H1 (cell line): ENCODE measurements around the gene OR2H2. TPM values are rescaled to one million over a fixed set of nuclear protein-coding genes. Genes with fewer than 3 reads are reported as not detected.

Source experiments
- CTCF ChIA-PET: fragments of 300-600 bp; sonication (Branson Sonifier 250); formaldehyde crosslinking; loops from one replicate; lab custom pipeline; 2021; ENCODE audit not compliant: partially characterized antibody; lab: Charles Lee
- POLR2A ChIA-PET: fragments of 300-600 bp; sonication (Branson Sonifier 250); formaldehyde crosslinking; loops from one replicate; lab custom pipeline; 2021; ENCODE audit warnings: inconsistent platforms; ENCODE audit not compliant: partially characterized antibody; lab: Charles Lee
- DNase-seq, 2 experiments: peaks; one replicate each; pipeline versions ENCODE4 v3.0.0 to v3.0.0-alpha.2; 2010 to 2022; ENCODE audit warnings: low spot score in 2 of 2, low read depth in 1 of 2, mixed read lengths in 1 of 2
- FAIRE-seq: peaks from 2 replicates; lab custom pipeline; 2011; peaks lifted over from hg19 to GRCh38; lab: Jason Lieb, UNC
- H2AFZ ChIP-seq: 2 replicates; pipeline ENCODE4 v1.8.1; 2012; ENCODE audit warnings: low read length, inconsistent platforms
- H2AK5ac ChIP-seq: 2 replicates; pipeline ENCODE4 v1.6.1; 2013; ENCODE audit warnings: low read depth, low read length
- H2BK120ac ChIP-seq: replicated peaks from 2 replicates; pipeline ENCODE3; 2013; ENCODE audit warnings: low read depth, low read length, inconsistent platforms
- H2BK12ac ChIP-seq: 2 replicates; pipeline ENCODE4 v1.6.1; 2013; ENCODE audit warnings: low read depth, low read length
- H2BK15ac ChIP-seq: 2 replicates; pipeline ENCODE4 v1.6.1; 2013; ENCODE audit warnings: low read length
- H2BK20ac ChIP-seq: 2 replicates; pipeline ENCODE4 v1.6.1; 2013; ENCODE audit warnings: low read length
- H2BK5ac ChIP-seq: 2 replicates; pipeline ENCODE4 v1.6.1; 2013; ENCODE audit warnings: low read depth, low read length
- H3K14ac ChIP-seq: 2 replicates; pipeline ENCODE4 v1.6.1; 2013; ENCODE audit warnings: inconsistent platforms; ENCODE audit not compliant: insufficient read length
- H3K18ac ChIP-seq: 2 replicates; pipeline ENCODE4 v1.6.1; 2013; ENCODE audit warnings: low read length; ENCODE audit errors: extremely low read depth
- H3K23ac ChIP-seq: 2 replicates; pipeline ENCODE4 v1.6.1; 2013; ENCODE audit warnings: inconsistent platforms; ENCODE audit not compliant: insufficient read length
- H3K23me2 ChIP-seq: 2 replicates; pipeline ENCODE4 v1.6.1; 2013; ENCODE audit warnings: low read depth, low read length
- H3K27ac ChIP-seq: 2 replicates; pipeline ENCODE4 v1.6.1; 2011; ENCODE audit warnings: low read depth, low read length, inconsistent platforms
- H3K27me3 ChIP-seq, 4 experiments: replicated peaks in 1 of 4; 1 replicate in 1 of 4; 2 replicates in 3 of 4; pipeline versions ENCODE4 v1.6.1 to v1.8.1; 2011 to 2013; ENCODE audit warnings: low read length in 3 of 4, mild to moderate bottlenecking in 3 of 4, inconsistent platforms in 2 of 4, mixed read lengths in 2 of 4, moderate library complexity in 1 of 4; ENCODE audit not compliant: control insufficient read depth in 3 of 4, insufficient read depth in 3 of 4; ENCODE audit errors: extremely low read depth in 1 of 4
- H3K36me3 ChIP-seq, 4 experiments: 2 replicates each; pipeline versions ENCODE4 v1.6.1 to v1.8.1; 2011 to 2013; ENCODE audit warnings: mild to moderate bottlenecking in 4 of 4, low read length in 3 of 4, moderate library complexity in 2 of 4, control low read depth in 1 of 4, inconsistent platforms in 1 of 4; ENCODE audit not compliant: insufficient read depth in 4 of 4, control insufficient read depth in 2 of 4
- H3K4ac ChIP-seq: replicated peaks from 2 replicates; pipeline ENCODE3; 2013; ENCODE audit warnings: low read length, low read depth, mixed read lengths, inconsistent platforms; ENCODE audit not compliant: insufficient read length
- H3K4me1 ChIP-seq, 4 experiments: replicated peaks in 1 of 4; 1 replicate in 1 of 4; 2 replicates in 3 of 4; pipeline versions ENCODE4 v1.6.1 to v1.8.1; 2011 to 2013; ENCODE audit warnings: low read length in 3 of 4, inconsistent platforms in 2 of 4, mixed read lengths in 1 of 4; ENCODE audit not compliant: insufficient read depth in 4 of 4, control insufficient read depth in 3 of 4
- H3K4me2 ChIP-seq, 2 experiments: 2 replicates each; pipeline versions ENCODE4 v1.6.1 to v1.8.1; 2011 to 2013; ENCODE audit warnings: low read depth in 2 of 2, low read length in 2 of 2, control low read depth in 1 of 2, inconsistent platforms in 1 of 2, mild to moderate bottlenecking in 1 of 2; ENCODE audit not compliant: insufficient read depth in 1 of 2
- H3K4me3 ChIP-seq, 4 experiments: fragments of 200-600, 300-600 bp in 1 of 4; sonication (generic), shearing (Covaris generic), sonication (Bioruptor Twin) in 1 of 4; 2 replicates each; pipeline versions ENCODE4 v1.5.1 to v1.8.1; 2011 to 2016; ENCODE audit warnings: low read length in 4 of 4, low read depth in 3 of 4, control low read depth in 2 of 4, inconsistent platforms in 2 of 4, mild to moderate bottlenecking in 2 of 4, mixed read lengths in 1 of 4, moderate library complexity in 1 of 4; ENCODE audit not compliant: insufficient read depth in 2 of 4; ENCODE audit errors: extremely low read depth in 1 of 4
- H3K56ac ChIP-seq: replicated peaks from 2 replicates; pipeline ENCODE3; 2013; ENCODE audit warnings: low read depth, mild to moderate bottlenecking, mixed read lengths, low read length, inconsistent platforms; ENCODE audit not compliant: insufficient read length
- H3K79me1 ChIP-seq: 2 replicates; pipeline ENCODE4 v1.6.1; 2013; ENCODE audit warnings: low read depth, low read length, control low read depth
- H3K79me2 ChIP-seq, 2 experiments: 2 replicates each; pipeline versions ENCODE4 v1.6.1 to v1.8.1; 2012 to 2013; ENCODE audit warnings: low read length in 2 of 2, mild to moderate bottlenecking in 2 of 2, inconsistent platforms in 1 of 2; ENCODE audit not compliant: insufficient read depth in 2 of 2, control insufficient read depth in 1 of 2
- H3K9ac ChIP-seq, 4 experiments: replicated peaks in 1 of 4; 1 replicate in 1 of 4; 2 replicates in 3 of 4; pipeline versions ENCODE4 v1.6.1 to v1.8.1; 2011 to 2013; ENCODE audit warnings: low read depth in 3 of 4, low read length in 3 of 4, control low read depth in 2 of 4, mild to moderate bottlenecking in 2 of 4, moderate library complexity in 2 of 4, inconsistent platforms in 1 of 4; ENCODE audit errors: extremely low read depth in 1 of 4
- H3K9me3 ChIP-seq, 2 experiments: 2 replicates each; pipeline versions ENCODE4 v1.6.1 to v1.8.1; 2012 to 2013; ENCODE audit warnings: mild to moderate bottlenecking in 2 of 2, moderate library complexity in 2 of 2, control low read depth in 1 of 2, inconsistent platforms in 1 of 2, low read depth in 1 of 2, low read length in 1 of 2, mixed read lengths in 1 of 2; ENCODE audit not compliant: insufficient read depth in 2 of 2
- H4K20me1 ChIP-seq, 2 experiments: replicated peaks in 1 of 2; 2 replicates each; pipeline versions ENCODE3 to v1.8.1; 2011 to 2013; ENCODE audit warnings: inconsistent platforms in 2 of 2, low read length in 2 of 2, mild to moderate bottlenecking in 1 of 2; ENCODE audit not compliant: insufficient read depth in 2 of 2, control insufficient read depth in 1 of 2
- H4K5ac ChIP-seq: 2 replicates; pipeline ENCODE4 v1.6.1; 2013; ENCODE audit warnings: low read length, low read depth, mixed read lengths, inconsistent platforms; ENCODE audit not compliant: insufficient read length
- H4K8ac ChIP-seq: 2 replicates; pipeline ENCODE4 v1.8.0; 2013; ENCODE audit warnings: mild to moderate bottlenecking, moderate library complexity, low read length, inconsistent platforms; ENCODE audit not compliant: insufficient read depth; ENCODE audit errors: extremely low read depth
- H4K91ac ChIP-seq: replicated peaks from 2 replicates; pipeline ENCODE3; 2013; ENCODE audit warnings: low read length, mixed read lengths, inconsistent platforms; ENCODE audit not compliant: insufficient read length
- ASH2L ChIP-seq: fragments of 200-600, 300-600 bp; sonication (generic); IDR thresholded peaks from one replicate; pipeline ENCODE4 v1.7.1; 2017; ENCODE audit warnings: low read length
- CEBPB ChIP-seq: IDR thresholded peaks from 2 replicates; pipeline ENCODE4 v1.6.1; 2012; ENCODE audit warnings: low read depth, low read length
- POU5F1 ChIP-seq: IDR thresholded peaks from 2 replicates; pipeline ENCODE4 v1.6.1; 2011; ENCODE audit warnings: low read depth, mild to moderate bottlenecking, low read length, moderate library complexity
- SIN3A ChIP-seq, 2 experiments: IDR thresholded peaks in 1 of 2; conservative IDR thresholded peaks in 1 of 2; 2 replicates each; pipeline ENCODE4 v1.6.1; 2011 to 2012; ENCODE audit warnings: low read length in 2 of 2, improper control_type of control experiment in 1 of 2, low read depth in 1 of 2, mild to moderate bottlenecking in 1 of 2
- WGBS, 2 experiments: shearing (Covaris generic) in 1 of 2; methylation state at CpG; one replicate each; pipeline versions ENCODE4 v1.1.6 to v1.1.7; 2013 to 2015; ENCODE audit warnings: low lambda C conversion rate in 2 of 2, mixed read lengths in 2 of 2, inconsistent platforms in 1 of 2, low coverage in 1 of 2, missing lambda C conversion rate in 1 of 2; ENCODE audit not compliant: insufficient replicate concordance in 2 of 2, insufficient coverage in 1 of 2, insufficient read length in 1 of 2; ENCODE audit errors: extremely low coverage in 1 of 2, missing lambda C conversion rate in 1 of 2; 5-methylcytosine and 5-hydroxymethylcytosine counted together
- polyA plus RNA-seq, 7 experiments: library from polyadenylated mRNA; depleted of rRNA in 3 of 7; stranded (reverse) in 5 of 7; unstranded in 2 of 7; fragments of >200 nt in 5 of 7; fragments of 200-250 nt in 2 of 7; gene quantifications; 1 replicate in 5 of 7; 2 replicates in 1 of 7; 4 replicates in 1 of 7; pipeline versions ENCODE4 v1.2.1 to v1.2.3, GENCODE V29; 2011 to 2013; ENCODE audit warnings: missing spikeins in 2 of 7, mixed read lengths in 2 of 7
- total RNA-seq: library from RNA; stranded (reverse); fragmentation: NEBNext Ultra II Directional; extraction: Animal tissue kit (Norgen Biotek cat#: 25700); gene quantifications from 2 replicates; pipeline ENCODE4 v1.2.1, GENCODE V29; 2021

Gene OR2H2
- total and polyA plus RNA-seq, 2 of the 8 experiments (the other 6 are each of a cell fraction or from before 2014, with no cell fraction given) = not detected

DNA sequence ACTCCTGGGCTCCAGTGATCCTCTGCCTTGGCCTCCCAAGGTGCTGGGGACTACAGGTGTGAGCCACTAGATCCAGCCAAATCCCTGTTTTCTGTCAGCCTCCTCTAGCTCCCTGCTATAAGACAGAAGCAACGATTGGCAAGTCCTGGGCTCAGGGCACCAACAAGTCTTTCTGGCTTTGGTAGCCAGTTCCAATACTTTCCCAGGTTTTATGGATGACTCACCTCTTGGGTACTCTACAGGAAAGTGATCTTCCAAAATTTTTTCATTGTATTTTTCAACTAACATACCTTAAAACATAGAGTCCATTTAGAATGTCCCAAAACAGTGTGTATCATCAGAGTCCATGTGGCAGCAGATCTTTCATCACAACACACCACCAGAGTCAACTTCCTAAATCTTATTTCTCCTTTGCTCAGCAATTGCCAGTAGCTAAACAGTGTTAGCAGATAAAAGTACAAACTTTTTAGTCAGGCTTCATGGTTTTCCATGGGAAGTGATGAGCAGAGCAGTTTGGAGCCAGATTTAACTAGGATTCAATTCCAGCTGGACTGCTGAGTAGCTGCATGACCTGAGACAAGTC is 34.7 kb downstream of the OR2H2 start:
- TF ChIP-seq SIN3A (conservative IDR thresholded peaks at IDR 0.05 in 1 of 2, IDR thresholded peaks at IDR 0.05 in 1 of 2; ENCODE audit: low read depth in 1 of 2, low read length in 2 of 2) (no peak), CEBPB (no peak), ASH2L (no peak), POU5F1 (no peak)
- H4K20me1 ChIP-seq = peaks cover 6 to 7% of the 10 kb centered on the region in 2 experiments
- no peak overlapping the region for H4K8ac ChIP-seq
- H3K4me3 ChIP-seq = no peak overlapping the region
- H3K9ac ChIP-seq = no peak overlapping the region
- no peak overlapping the region for H3K4me2 ChIP-seq
- H3K27me3 ChIP-seq = no peaks in the 10 kb centered on the region
- H3K79me1 ChIP-seq = peaks cover 3% of the 10 kb centered on the region; the same call in 1 of the 2 replicates
- CTCF ChIA-PET = interaction anchor here (0.9 to 1.4 kb wide), 7 partner anchors 8 to 65 kb away, joined by 3 to 7 read pairs (median 4); no protein-coding TSS in a partner anchor
- H3K4me1 ChIP-seq = peaks cover 0 to 17% (median 11%) of the 10 kb centered on the region in 4 experiments; a peak in 6 of 7 replicates
- H2BK5ac ChIP-seq = no peak overlapping the region
- no peak overlapping the region for H3K18ac ChIP-seq
- no peak overlapping the region for H3K27ac ChIP-seq
- H3K23me2 ChIP-seq = no peaks in the 10 kb centered on the region; the same call in 1 of the 2 replicates
- H2BK20ac ChIP-seq = no peak overlapping the region
- H2AK5ac ChIP-seq = no peak overlapping the region
- 91% methylated on average over 1 of the region's 1 CpG; no CpG with 5 or more reads in 1 of the 2 experiments for WGBS, 2 experiments
- POLR2A ChIA-PET = interaction anchor here (1.1 to 1.6 kb wide), 4 partner anchors 8 to 16 kb away, joined by 4 to 8 read pairs (median 6); no protein-coding TSS in a partner anchor
- no peak overlapping the region for H3K23ac ChIP-seq
- no peak overlapping the region for H2BK15ac ChIP-seq
- no peak for DNase-seq
- no peak overlapping the region for H4K91ac ChIP-seq
- peaks cover 0 to 18% of the 10 kb centered on the region in 2 experiments; a peak in 2 of 4 replicates for H3K79me2 ChIP-seq
- no peak overlapping the region for H3K56ac ChIP-seq
- no peak for FAIRE-seq
- no peaks in the 10 kb centered on the region for H3K9me3 ChIP-seq
- peaks cover 38 to 81% (median 65%) of the 10 kb centered on the region in 4 experiments for H3K36me3 ChIP-seq
- no peak overlapping the region for H4K5ac ChIP-seq
- H2BK120ac ChIP-seq = no peak overlapping the region
- H2BK12ac ChIP-seq = no peak overlapping the region
- no peak overlapping the region for H3K14ac ChIP-seq
- no peak overlapping the region for H2AFZ ChIP-seq
- no peak overlapping the region for H3K4ac ChIP-seq
